Measurements from ENCODE around the gene KSR2. TPM values are rescaled to one million over a fixed set of nuclear protein-coding genes. Genes with fewer than 3 reads are reported as not detected.

The KSR2 gene
- total RNA-seq, 2 donors from 2014 or later = 1.2 to 1.3 TPM

DNA sequence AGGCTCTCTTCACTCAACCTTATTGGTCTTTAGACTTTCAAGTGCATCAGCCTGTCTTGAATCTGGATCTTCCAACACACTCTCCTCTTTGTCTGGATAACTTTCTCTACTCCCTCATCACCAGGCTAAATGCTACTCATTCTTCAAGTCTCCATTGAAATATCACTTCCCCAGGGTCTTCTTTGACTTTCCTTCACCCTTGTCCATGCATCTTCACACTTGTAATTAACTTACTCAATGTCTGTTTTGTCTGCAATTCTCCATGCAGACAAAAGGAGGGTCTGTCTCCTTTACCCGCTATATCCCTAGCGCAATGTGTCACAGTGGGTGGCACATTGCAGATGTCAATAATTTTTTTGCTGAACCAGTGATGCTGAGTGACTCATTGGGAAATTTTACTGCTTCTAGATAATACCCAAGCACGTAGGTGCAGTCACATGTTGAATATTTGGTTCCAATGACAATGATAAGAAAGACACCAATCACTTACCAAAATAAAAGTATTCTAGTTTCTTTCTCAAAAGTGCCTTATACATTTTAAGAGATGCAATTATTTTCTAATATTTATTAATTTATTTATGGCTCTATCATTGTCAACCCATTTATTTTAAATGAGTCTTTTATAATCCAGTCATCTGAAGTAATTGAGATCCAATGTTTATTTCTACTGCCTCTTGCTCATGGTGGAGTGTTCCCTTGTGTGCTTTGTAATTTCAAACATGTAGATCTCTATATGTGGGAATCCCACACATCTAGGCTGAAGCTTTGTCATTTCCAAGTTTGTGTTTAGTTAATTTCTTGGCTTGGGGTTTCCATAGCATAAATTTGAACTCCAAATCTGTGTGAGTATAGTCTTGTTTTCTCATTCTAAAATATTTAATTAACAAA, 26.0 kb upstream of the KSR2 start:
- no peaks in the 10 kb centered on the region for H3K4me1 ChIP-seq
- DNase-seq = no peak
- no peak overlapping the region for H3K4me3 ChIP-seq
- H3K36me3 ChIP-seq = no peaks in the 10 kb centered on the region
- H3K9ac ChIP-seq (ENCODE audit: low read depth in 2 of 2, low read length in 2 of 2) = no peak overlapping the region
- intact Hi-C loops (cut with DNase I) = no loop called here
- no peaks in the 10 kb centered on the region for H3K9me3 ChIP-seq
- H3K27ac ChIP-seq = no peak overlapping the region
- no peaks in the 10 kb centered on the region for H3K27me3 ChIP-seq
- TF ChIP-seq, protein P1, sequence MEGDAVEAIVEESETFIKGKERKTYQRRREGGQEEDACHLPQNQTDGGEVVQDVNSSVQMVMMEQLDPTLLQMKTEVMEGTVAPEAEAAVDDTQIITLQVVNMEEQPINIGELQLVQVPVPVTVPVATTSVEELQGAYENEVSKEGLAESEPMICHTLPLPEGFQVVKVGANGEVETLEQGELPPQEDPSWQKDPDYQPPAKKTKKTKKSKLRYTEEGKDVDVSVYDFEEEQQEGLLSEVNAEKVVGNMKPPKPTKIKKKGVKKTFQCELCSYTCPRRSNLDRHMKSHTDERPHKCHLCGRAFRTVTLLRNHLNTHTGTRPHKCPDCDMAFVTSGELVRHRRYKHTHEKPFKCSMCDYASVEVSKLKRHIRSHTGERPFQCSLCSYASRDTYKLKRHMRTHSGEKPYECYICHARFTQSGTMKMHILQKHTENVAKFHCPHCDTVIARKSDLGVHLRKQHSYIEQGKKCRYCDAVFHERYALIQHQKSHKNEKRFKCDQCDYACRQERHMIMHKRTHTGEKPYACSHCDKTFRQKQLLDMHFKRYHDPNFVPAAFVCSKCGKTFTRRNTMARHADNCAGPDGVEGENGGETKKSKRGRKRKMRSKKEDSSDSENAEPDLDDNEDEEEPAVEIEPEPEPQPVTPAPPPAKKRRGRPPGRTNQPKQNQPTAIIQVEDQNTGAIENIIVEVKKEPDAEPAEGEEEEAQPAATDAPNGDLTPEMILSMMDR (IDR thresholded peaks at IDR 0.05) = no peak

DNA sequence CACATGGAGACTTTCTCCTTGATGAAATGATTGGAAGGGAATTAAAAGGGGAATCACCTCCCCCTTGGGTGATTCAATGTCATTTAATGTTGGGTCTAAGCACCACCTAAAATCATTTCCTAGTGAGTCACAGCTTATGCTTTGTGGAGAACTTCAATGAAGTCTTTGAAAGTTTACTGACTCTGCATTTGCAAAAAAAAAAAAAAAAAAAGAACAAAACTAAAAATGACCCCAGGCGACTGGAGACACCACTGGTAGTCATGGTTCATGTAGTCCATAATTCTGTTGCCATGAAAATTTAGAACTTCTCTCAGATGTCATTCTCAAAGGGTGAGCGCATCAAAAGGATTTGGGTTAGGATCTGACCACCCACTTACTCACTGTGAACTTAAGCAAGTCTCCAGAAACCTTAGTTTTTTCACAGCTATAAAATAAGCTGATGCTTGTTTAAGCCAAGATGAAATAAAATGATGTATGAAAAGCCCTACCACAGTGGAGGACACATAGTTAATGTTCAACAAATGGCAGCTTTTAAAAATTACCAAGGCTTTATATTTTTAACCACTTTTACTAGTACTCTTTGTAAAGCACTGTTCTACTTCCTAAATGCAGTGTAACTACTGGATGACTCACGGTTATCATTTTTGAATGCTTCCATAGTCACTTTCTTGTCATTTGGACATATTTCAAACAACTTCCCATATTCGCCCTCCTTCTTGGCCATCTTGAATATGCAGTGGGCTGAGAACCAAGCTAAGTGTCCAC, 18.1 kb upstream of the KSR2 start:
- TF ChIP-seq, protein P1 (IDR thresholded peaks at IDR 0.05) = no peak
- no peak overlapping the region for H3K27ac ChIP-seq
- H3K4me3 ChIP-seq = no peak overlapping the region
- no peaks in the 10 kb centered on the region for H3K27me3 ChIP-seq
- H3K4me1 ChIP-seq = no peaks in the 10 kb centered on the region
- no peak overlapping the region for H3K9ac ChIP-seq (ENCODE audit: low read depth in 2 of 2, low read length in 2 of 2)
- DNase-seq = no peak
- no peaks in the 10 kb centered on the region for H3K9me3 ChIP-seq
- intact Hi-C loops (cut with DNase I) = no loop called here
- H3K36me3 ChIP-seq = no peaks in the 10 kb centered on the region

DNA sequence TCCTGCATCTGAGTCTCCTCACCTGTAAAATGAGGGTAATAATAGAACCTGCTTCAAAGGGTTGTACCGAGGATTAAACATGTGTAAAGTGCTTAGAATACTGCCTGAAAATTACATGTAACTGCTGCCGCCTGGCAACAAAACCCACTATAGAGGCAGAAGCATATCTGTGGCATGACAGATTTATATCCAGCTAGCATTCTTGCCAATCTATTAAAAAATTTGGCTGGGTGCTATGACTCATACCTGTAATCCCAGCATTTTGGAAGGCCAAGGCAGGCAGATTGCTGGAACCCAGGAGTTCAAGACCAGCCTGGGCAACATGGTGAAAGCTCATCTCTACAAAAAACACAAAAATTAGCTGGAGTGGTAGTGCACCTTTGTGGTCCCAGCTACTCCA, 16.4 kb upstream of the KSR2 start:
- Histone ChIP-seq H3K9me3 (no peaks in the 10 kb centered on the region), H3K27ac (no peak overlapping the region), H3K27me3 (no peaks in the 10 kb centered on the region), H3K36me3 (no peaks in the 10 kb centered on the region), H3K4me1 (no peaks in the 10 kb centered on the region), H3K9ac (ENCODE audit: low read depth in 2 of 2, low read length in 2 of 2) (no peak overlapping the region), H3K4me3 (no peak overlapping the region)
- no peak for DNase-seq
- intact Hi-C loops (cut with DNase I) = no loop called here
- TF ChIP-seq, protein P1 (IDR thresholded peaks at IDR 0.05) = no peak

DNA sequence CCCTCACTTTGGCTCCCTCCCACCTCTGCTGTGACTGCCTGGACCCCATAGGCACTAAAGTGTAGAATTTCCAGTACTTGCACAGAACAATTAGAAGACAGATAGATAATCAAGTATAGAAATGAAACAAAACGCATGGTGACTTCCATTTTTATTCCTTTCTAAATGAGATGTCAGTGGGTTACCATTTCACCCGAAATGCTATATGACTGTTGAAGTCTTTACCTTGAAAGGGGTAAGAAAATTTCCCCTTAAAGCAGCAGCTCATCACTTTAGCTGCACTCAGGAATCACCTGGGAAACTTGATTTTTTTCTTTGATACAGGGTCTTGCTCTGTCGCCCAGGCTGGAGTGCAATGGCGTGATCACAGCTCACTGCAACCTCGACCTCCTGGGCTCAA, 12.5 kb upstream of the KSR2 start:
- H3K27me3 ChIP-seq = no peaks in the 10 kb centered on the region
- no peak overlapping the region for H3K9ac ChIP-seq (ENCODE audit: low read depth in 2 of 2, low read length in 2 of 2)
- no peak overlapping the region for H3K27ac ChIP-seq
- TF ChIP-seq, protein P1 (IDR thresholded peaks at IDR 0.05) = no peak
- no peaks in the 10 kb centered on the region for H3K4me1 ChIP-seq
- DNase-seq = no peak
- intact Hi-C loops (cut with DNase I) = no loop called here
- no peaks in the 10 kb centered on the region for H3K36me3 ChIP-seq
- H3K4me3 ChIP-seq = no peak overlapping the region
- H3K9me3 ChIP-seq = no peaks in the 10 kb centered on the region

DNA sequence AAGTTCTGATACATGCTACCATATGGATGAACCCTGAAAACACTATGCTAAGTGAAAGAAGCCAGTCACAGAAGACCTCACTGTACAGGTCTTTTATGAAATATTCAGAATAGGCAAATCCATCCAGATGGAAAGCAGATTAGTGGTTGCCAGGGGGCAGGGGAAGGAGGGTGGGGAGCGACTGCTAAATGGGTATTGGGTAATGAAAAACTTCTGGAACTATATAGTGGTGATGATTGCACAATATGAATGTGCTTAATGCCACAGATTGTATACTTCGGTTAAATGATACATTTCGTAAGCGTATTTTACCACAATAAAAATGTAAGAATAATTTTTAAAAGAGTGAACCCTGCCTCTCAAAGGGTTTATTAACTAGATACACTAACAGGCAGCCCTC, 11.8 kb upstream of the KSR2 start:
- TF ChIP-seq, protein P1 (IDR thresholded peaks at IDR 0.05) = no peak
- H3K9ac ChIP-seq (ENCODE audit: low read depth in 2 of 2, low read length in 2 of 2) = no peak overlapping the region
- no peak overlapping the region for H3K4me3 ChIP-seq
- DNase-seq = no peak
- no peaks in the 10 kb centered on the region for H3K4me1 ChIP-seq
- intact Hi-C loops (cut with DNase I) = no loop called here
- no peak overlapping the region for H3K27ac ChIP-seq
- no peaks in the 10 kb centered on the region for H3K9me3 ChIP-seq
- no peaks in the 10 kb centered on the region for H3K27me3 ChIP-seq
- no peaks in the 10 kb centered on the region for H3K36me3 ChIP-seq

All from colonic mucosa (tissue), 4 donors.